Neural cell (in vitro differentiated cells): ENCODE data around the gene LSM12. TPM values are rescaled to one million over a fixed set of nuclear protein-coding genes. Genes with fewer than 3 reads are reported as not detected.

Experiments
- H2AFZ ChIP-seq: fragments of 200-600, 300-800 bp; sonication (generic), shearing (Covaris generic); 2 replicates; pipeline ENCODE4 v1.6.0; 2014; ENCODE audit warnings: low read depth, mild to moderate bottlenecking, antibody characterized with exemption, low read length, moderate library complexity
- H3F3A ChIP-seq: fragments of 200-600 bp; shearing (Covaris generic); 2 replicates; pipeline ENCODE4 v1.6.1; 2016; ENCODE audit warnings: mild to moderate bottlenecking, moderate library complexity, mixed read lengths, antibody characterized with exemption, low read length; ENCODE audit not compliant: insufficient read depth, poor library complexity, severe bottlenecking
- H3K27ac ChIP-seq: fragments of 200-600, 300-800 bp; sonication (generic), shearing (Covaris generic); 2 replicates; pipeline ENCODE4 v1.5.1; 2014; ENCODE audit warnings: mild to moderate bottlenecking, low read length, moderate library complexity
- H3K27me3 ChIP-seq: fragments of 300-800, 200-600 bp; sonication (generic), shearing (Covaris generic); 2 replicates; pipeline ENCODE4 v1.6.0; 2014; ENCODE audit warnings: mild to moderate bottlenecking, low read depth, low read length, moderate library complexity; ENCODE audit not compliant: insufficient read depth
- H3K36me3 ChIP-seq: fragments of 300-800, 200-600 bp; sonication (generic), shearing (Covaris generic); 2 replicates; pipeline ENCODE4 v1.5.1; 2014; ENCODE audit warnings: mild to moderate bottlenecking, antibody characterized with exemption, low read length, moderate library complexity; ENCODE audit not compliant: insufficient read depth
- H3K4me2 ChIP-seq: fragments of 300-800, 200-600 bp; sonication (generic), shearing (Covaris generic); 2 replicates; pipeline ENCODE4 v1.6.0; 2014; ENCODE audit warnings: mild to moderate bottlenecking, low read length
- H3K4me3 ChIP-seq: fragments of 300-800, 200-600 bp; sonication (generic), shearing (Covaris generic); 2 replicates; pipeline ENCODE4 v1.5.1; 2014; ENCODE audit warnings: mild to moderate bottlenecking, low read length, moderate library complexity
- H3K79me2 ChIP-seq: fragments of 200-600 bp; shearing (Covaris generic); replicated peaks from 2 replicates; pipeline ENCODE4 v1.6.0; 2014; ENCODE audit warnings: mild to moderate bottlenecking, low read length, moderate library complexity; ENCODE audit not compliant: insufficient read depth
- H3K9ac ChIP-seq: fragments of 300-800, 200-600 bp; sonication (generic), shearing (Covaris generic); 2 replicates; pipeline ENCODE4 v1.6.1; 2016; ENCODE audit warnings: mild to moderate bottlenecking, low read length, mixed read lengths
- H3K9me2 ChIP-seq: fragments of 200-600 bp; shearing (Covaris generic); 2 replicates; pipeline ENCODE4 v1.6.1; 2016; ENCODE audit warnings: mild to moderate bottlenecking, low read length, mixed read lengths; ENCODE audit not compliant: insufficient read depth
- H3K9me3 ChIP-seq: fragments of 200-600, 300-800 bp; sonication (generic), shearing (Covaris generic); 2 replicates; pipeline ENCODE4 v1.6.1; 2016; ENCODE audit warnings: mild to moderate bottlenecking, mixed run types, low read length, moderate library complexity, mixed read lengths
- H4K20me1 ChIP-seq: fragments of 200-600 bp; shearing (Covaris generic); 2 replicates; pipeline ENCODE4 v1.6.1; 2016; ENCODE audit warnings: mild to moderate bottlenecking, mixed run types; ENCODE audit not compliant: insufficient read depth
- CTCF ChIP-seq: fragments of 450-650 bp; IDR thresholded peaks from 2 replicates; pipeline ENCODE4 v1.5.1; 2014; ENCODE audit warnings: antibody characterized with exemption, mild to moderate bottlenecking, moderate library complexity; ENCODE audit not compliant: poor library complexity, severe bottlenecking
- EP300 ChIP-seq: fragments of 450-650 bp; conservative IDR thresholded peaks from 2 replicates; pipeline ENCODE4 v1.6.1; 2014; ENCODE audit warnings: antibody characterized with exemption, mild to moderate bottlenecking, moderate library complexity; ENCODE audit not compliant: poor library complexity, severe bottlenecking
- EZH2 ChIP-seq: fragments of 200-600, 300-800 bp; shearing (Covaris generic), sonication (generic); IDR thresholded peaks from 2 replicates; pipeline ENCODE4 v1.6.1; 2014; ENCODE audit warnings: antibody characterized with exemption, low read length, borderline replicate concordance, mild to moderate bottlenecking; ENCODE audit not compliant: insufficient read depth, poor library complexity, severe bottlenecking
- MXI1 ChIP-seq: fragments of 450-650 bp; conservative IDR thresholded peaks from 2 replicates; pipeline ENCODE4 v1.6.1; 2014; ENCODE audit warnings: antibody characterized with exemption, mild to moderate bottlenecking; ENCODE audit not compliant: poor library complexity, severe bottlenecking
- POLR2AphosphoS5 ChIP-seq: IDR thresholded peaks from 2 replicates; pipeline ENCODE4 v1.6.1; 2012
- RAD21 ChIP-seq: fragments of 450-650 bp; conservative IDR thresholded peaks from 2 replicates; pipeline ENCODE4 v1.6.1; 2014; ENCODE audit warnings: antibody characterized with exemption, mild to moderate bottlenecking, moderate library complexity
- REST ChIP-seq: IDR thresholded peaks from 2 replicates; pipeline ENCODE4 v1.6.1; 2012; ENCODE audit warnings: borderline replicate concordance
- SMC3 ChIP-seq: fragments of 450-650 bp; conservative IDR thresholded peaks from 2 replicates; pipeline ENCODE4 v1.6.1; 2014; ENCODE audit warnings: antibody characterized with exemption, mild to moderate bottlenecking, moderate library complexity; ENCODE audit not compliant: poor library complexity
- TAF1 ChIP-seq: IDR thresholded peaks from 2 replicates; pipeline ENCODE4 v1.6.1; 2012; ENCODE audit warnings: low read depth
- polyA plus RNA-seq: library from polyadenylated mRNA; depleted of rRNA; stranded (reverse); fragments of >200 nt; gene quantifications from 2 replicates; pipeline ENCODE4 v1.2.3, GENCODE V29; 2014

Gene LSM12
- polyA plus RNA-seq, 1 donor from 2014 or later = 12.0 TPM

GRCh38 chr17:44079877-44080821, 13.7 kb upstream of the LSM12 start:
- Histone ChIP-seq H3K4me3 (no peak overlapping the region), H3K9me2 (no peaks in the 10 kb centered on the region), H3K27ac (no peak overlapping the region), H3K4me2 (no peak overlapping the region), H3K9ac (no peak overlapping the region), H3K79me2 (no peaks in the 10 kb centered on the region), H3K9me3 (no peaks in the 10 kb centered on the region), H3K36me3 (no peaks in the 10 kb centered on the region), H3F3A (no peaks in the 10 kb centered on the region), H3K27me3 (no peaks in the 10 kb centered on the region), H2AFZ (no peak overlapping the region), H4K20me1 (no peaks in the 10 kb centered on the region)
- TF ChIP-seq EZH2 (no peak), SMC3 (no peak), CTCF (no peak), EP300 (no peak), REST (no peak), POLR2AphosphoS5 (no peak)

GRCh38 chr17:44078412-44078811, 11.9 kb upstream of the LSM12 start:
- H2AFZ ChIP-seq = no peak overlapping the region
- H3K4me3 ChIP-seq = no peak overlapping the region
- H3K9ac ChIP-seq = no peak overlapping the region
- no peaks in the 10 kb centered on the region for H3F3A ChIP-seq
- no peaks in the 10 kb centered on the region for H3K9me2 ChIP-seq
- no peaks in the 10 kb centered on the region for H4K20me1 ChIP-seq
- no peaks in the 10 kb centered on the region for H3K9me3 ChIP-seq
- H3K36me3 ChIP-seq = no peaks in the 10 kb centered on the region
- H3K79me2 ChIP-seq = peaks cover under 1% of the 10 kb centered on the region
- no peaks in the 10 kb centered on the region for H3K27me3 ChIP-seq
- no peak overlapping the region for H3K27ac ChIP-seq
- TF ChIP-seq TAF1 (no peak), CTCF (no peak), EP300 (no peak), SMC3 (no peak), POLR2AphosphoS5 (no peak), RAD21 (no peak), REST (no peak), EZH2 (no peak), MXI1 (no peak)
- H3K4me2 ChIP-seq = no peak overlapping the region
